HFFc6 (cell line): Measurements from ENCODE around the gene FABP2. TPM values are rescaled to one million over a fixed set of nuclear protein-coding genes. Genes with fewer than 3 reads are reported as not detected.
A peak's percentile ranks its signal among the peaks of the same experiment; 100 is the strongest.

ENCODE experiments used
- DNase-seq: peaks from one replicate; pipeline ENCODE4 v3.0.0-alpha.2; 2018
- H3K27ac Mint-ChIP-seq: 2 replicates; pipeline ENCODE4 v1.8.0; 2020; ENCODE audit warnings: mild to moderate bottlenecking, mixed read lengths
- H3K27me3 Mint-ChIP-seq: 2 replicates; pipeline ENCODE4 v1.8.0; 2021; ENCODE audit warnings: mild to moderate bottlenecking, moderate library complexity, mixed read lengths; ENCODE audit not compliant: insufficient read depth
- H3K36me3 Mint-ChIP-seq: 2 replicates; pipeline ENCODE4 v1.8.0; 2021; ENCODE audit warnings: low read depth, mixed read lengths
- H3K4me1 Mint-ChIP-seq: 2 replicates; pipeline ENCODE4 v1.8.0; 2020; ENCODE audit warnings: low read depth, mixed read lengths
- H3K4me3 Mint-ChIP-seq: 2 replicates; pipeline ENCODE4 v1.8.0; 2020; ENCODE audit warnings: mild to moderate bottlenecking, moderate library complexity, mixed read lengths
- H3K9me3 Mint-ChIP-seq: 2 replicates; pipeline ENCODE4 v1.8.0; 2020; ENCODE audit warnings: mild to moderate bottlenecking, mixed read lengths
- CTCF ChIP-seq: fragments of 200-600 bp; sonication (generic); IDR thresholded peaks from 2 replicates; pipeline ENCODE4 v1.5.0; 2021; ENCODE audit warnings: antibody characterized with exemption, mild to moderate bottlenecking
- total RNA-seq, 6 experiments: library from RNA; stranded (reverse); fragmentation: NEBNext Ultra II Directional; extraction: Animal tissue kit (Norgen Biotek cat#: 25700); gene quantifications; 2 replicates in 1 of 6; 3 replicates in 5 of 6; pipeline ENCODE4 v1.2.3, GENCODE V29; 2021

Gene FABP2
- total RNA-seq, 6 experiments from 2014 or later = not detected

- peaks cover 23% of the 10 kb centered on the region for H3K36me3 Mint-ChIP-seq
- H3K4me1 Mint-ChIP-seq = peaks cover 28% of the 10 kb centered on the region
- H3K27me3 Mint-ChIP-seq = peaks cover 38% of the 10 kb centered on the region
- DNase-seq = no peak
- no peak overlapping the region for H3K4me3 Mint-ChIP-seq
- no peak for TF ChIP-seq CTCF
- H3K9me3 Mint-ChIP-seq = peaks cover 4% of the 10 kb centered on the region; the same call in 1 of the 2 replicates
- peak overlapping the region; percentile 1; the same call in 1 of the 2 replicates for H3K27ac Mint-ChIP-seq
Measured at GRCh38 chr4:119303587-119304305, 18.2 kb downstream of the FABP2 start.

GRCh38 chr4:119302073-119302832 is 19.7 kb downstream of the FABP2 start:
- no peak for DNase-seq
- Mint-ChIP-seq H3K4me1 (peaks cover 39% of the 10 kb centered on the region), H3K27me3 (peaks cover 34% of the 10 kb centered on the region), H3K9me3 (peaks cover 11% of the 10 kb centered on the region; the same call in 1 of the 2 replicates), H3K27ac (peak overlapping the region; percentile 35; the same call in 1 of the 2 replicates), H3K36me3 (peaks cover 34% of the 10 kb centered on the region), H3K4me3 (no peak overlapping the region; the same call in 1 of the 2 replicates)
- TF ChIP-seq CTCF = no peak

- peak; percentile 50; the same call in 1 of the 2 replicates for TF ChIP-seq CTCF
- Mint-ChIP-seq H3K36me3 (peaks cover 52% of the 10 kb centered on the region), H3K27me3 (peaks cover 34% of the 10 kb centered on the region), H3K4me3 (peak overlapping the region; percentile 92), H3K4me1 (peaks cover 52% of the 10 kb centered on the region), H3K27ac (peak overlapping the region; percentile 97), H3K9me3 (peaks cover 18% of the 10 kb centered on the region; the same call in 1 of the 2 replicates)
- peak; percentile 89 for DNase-seq
Measured at GRCh38 chr4:119300101-119300978, 21.6 kb downstream of the FABP2 start.

- peaks cover 58% of the 10 kb centered on the region for H3K4me1 Mint-ChIP-seq
- no peak for TF ChIP-seq CTCF
- peaks cover 54% of the 10 kb centered on the region for H3K36me3 Mint-ChIP-seq
- DNase-seq = no peak
- peaks cover 18% of the 10 kb centered on the region; the same call in 1 of the 2 replicates for H3K9me3 Mint-ChIP-seq
- peak overlapping the region; percentile 92 for H3K4me3 Mint-ChIP-seq
- H3K27ac Mint-ChIP-seq = peak overlapping the region; percentile 97
- peaks cover 31% of the 10 kb centered on the region for H3K27me3 Mint-ChIP-seq
Measured at GRCh38 chr4:119299741-119300100, 22.2 kb downstream of the FABP2 start.

GRCh38 chr4:119299260-119299671 is 22.7 kb downstream of the FABP2 start:
- H3K9me3 Mint-ChIP-seq = peaks cover 18% of the 10 kb centered on the region; the same call in 1 of the 2 replicates
- TF ChIP-seq CTCF = no peak
- H3K27ac Mint-ChIP-seq = peak overlapping the region; percentile 97
- H3K4me3 Mint-ChIP-seq = peak overlapping the region; percentile 92
- H3K27me3 Mint-ChIP-seq = peaks cover 31% of the 10 kb centered on the region
- H3K4me1 Mint-ChIP-seq = peaks cover 60% of the 10 kb centered on the region
- DNase-seq = no peak
- H3K36me3 Mint-ChIP-seq = peaks cover 54% of the 10 kb centered on the region
